ENCODE data around the gene RXRB. TPM values are rescaled to one million over a fixed set of nuclear protein-coding genes. Genes with fewer than 3 reads are reported as not detected.
A peak's percentile ranks its signal among the peaks of the same experiment; 100 is the strongest.

Gene RXRB
- total and polyA plus RNA-seq, 2 donors (not counting 3 experiments of a cell fraction or from before 2014, with no cell fraction given), result 43.4 to 44.4 TPM

DNA sequence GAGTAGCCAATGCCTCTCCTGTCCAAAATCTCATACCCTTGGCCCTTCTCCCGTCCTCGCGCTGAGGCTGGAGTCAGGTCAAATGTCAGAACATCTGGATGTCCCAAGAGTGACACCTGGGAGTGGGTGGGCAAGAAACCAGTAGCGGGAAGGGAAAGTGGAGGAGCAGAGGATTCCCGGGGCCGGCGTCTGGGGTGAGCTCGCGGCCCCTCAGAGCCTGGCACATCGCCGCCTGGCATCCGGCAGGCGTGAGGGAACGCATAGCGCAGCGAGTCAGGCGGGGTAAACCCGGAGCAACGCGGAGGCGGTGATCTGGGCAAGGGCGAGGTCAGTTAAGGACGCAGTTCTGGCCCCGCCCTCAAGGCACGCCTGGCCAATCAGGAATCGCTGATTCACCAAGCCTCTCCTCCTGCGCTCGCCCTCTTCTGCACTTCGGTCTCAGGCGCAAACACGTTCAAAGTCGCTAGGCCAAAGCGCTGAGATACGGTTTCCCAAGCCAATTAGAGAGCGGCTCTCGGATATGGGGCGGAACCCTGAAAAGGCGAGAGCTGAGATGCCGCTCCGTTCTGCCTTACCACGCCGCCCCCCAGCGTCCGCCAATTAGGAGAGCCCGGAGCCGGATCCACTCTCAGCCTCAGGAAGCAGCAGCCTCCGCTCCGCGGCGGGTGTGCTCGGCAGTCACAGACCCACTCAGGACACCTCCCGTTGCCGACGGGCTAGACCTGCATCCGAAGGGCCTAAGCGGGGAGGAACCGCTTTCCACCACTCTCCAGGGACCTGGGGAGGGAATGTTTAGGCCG, 48.7 kb upstream of the RXRB start:
- H3K9ac ChIP-seq (replicated peaks; ENCODE audit: extremely low read depth, insufficient read depth, low read length), result peak overlapping the region; percentile 69
- no peaks in the 10 kb centered on the region for H3K79me2 ChIP-seq (ENCODE audit: control insufficient read depth, insufficient read depth, low read length)
- intact Hi-C loops (cut with micrococcal nuclease), result loop anchor here (1.0 to 10.0 kb wide), 8 partner anchors 22 to 364 kb away; partner anchors contain the start of genes RING1, RXRB, SLC39A7 and VPS52
- H3K4me2 ChIP-seq (ENCODE audit: insufficient read depth, low read length), result peak overlapping the region; percentile 91
- DNase-seq (ENCODE audit: low read depth, low spot score) (peak; percentile 100), FAIRE-seq (peak; percentile 98)
- peaks cover 23% of the 10 kb centered on the region for H3K4me1 ChIP-seq (ENCODE audit: control insufficient read depth, extremely low read depth, insufficient read depth, low read length)
- H3K4me3 ChIP-seq (replicated peaks in 1 of 3; ENCODE audit: insufficient read depth in 1 of 3, low read depth in 1 of 3, low read length in 3 of 3), result peak overlapping the region; percentile 18 to 69 (median 38)
- peak; percentile 27 for TF ChIP-seq MAX (IDR thresholded peaks at IDR 0.05; ENCODE audit: insufficient read depth, insufficient read length)
- no peak for TF ChIP-seq JUN (IDR thresholded peaks at IDR 0.05; ENCODE audit: borderline replicate concordance, insufficient read depth, insufficient read length, low read depth)
- TF ChIP-seq GATA2 (IDR thresholded peaks at IDR 0.05; ENCODE audit: insufficient read depth, insufficient read length, low read depth, low read length), result no peak
- peak; percentile 33 for TF ChIP-seq FOS (IDR thresholded peaks at IDR 0.05; ENCODE audit: borderline replicate concordance, insufficient read depth, low read length)
- TF ChIP-seq POLR2A (IDR thresholded peaks at IDR 0.05; ENCODE audit: low read depth, low read length), result peak; percentile 93
- TF ChIP-seq MYC (IDR thresholded peaks at IDR 0.05; ENCODE audit: low read depth, low read length), result peak; percentile 10
- TF ChIP-seq, protein P1, sequence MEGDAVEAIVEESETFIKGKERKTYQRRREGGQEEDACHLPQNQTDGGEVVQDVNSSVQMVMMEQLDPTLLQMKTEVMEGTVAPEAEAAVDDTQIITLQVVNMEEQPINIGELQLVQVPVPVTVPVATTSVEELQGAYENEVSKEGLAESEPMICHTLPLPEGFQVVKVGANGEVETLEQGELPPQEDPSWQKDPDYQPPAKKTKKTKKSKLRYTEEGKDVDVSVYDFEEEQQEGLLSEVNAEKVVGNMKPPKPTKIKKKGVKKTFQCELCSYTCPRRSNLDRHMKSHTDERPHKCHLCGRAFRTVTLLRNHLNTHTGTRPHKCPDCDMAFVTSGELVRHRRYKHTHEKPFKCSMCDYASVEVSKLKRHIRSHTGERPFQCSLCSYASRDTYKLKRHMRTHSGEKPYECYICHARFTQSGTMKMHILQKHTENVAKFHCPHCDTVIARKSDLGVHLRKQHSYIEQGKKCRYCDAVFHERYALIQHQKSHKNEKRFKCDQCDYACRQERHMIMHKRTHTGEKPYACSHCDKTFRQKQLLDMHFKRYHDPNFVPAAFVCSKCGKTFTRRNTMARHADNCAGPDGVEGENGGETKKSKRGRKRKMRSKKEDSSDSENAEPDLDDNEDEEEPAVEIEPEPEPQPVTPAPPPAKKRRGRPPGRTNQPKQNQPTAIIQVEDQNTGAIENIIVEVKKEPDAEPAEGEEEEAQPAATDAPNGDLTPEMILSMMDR (IDR thresholded peaks at IDR 0.05; ENCODE audit: extremely low read depth in 1 of 2, insufficient read depth in 1 of 2, low read depth in 1 of 2, low read length in 2 of 2), result peak in 1 of 2 donors; percentile 21
- peak; percentile 91 for TF ChIP-seq POLR2AphosphoS5 (IDR thresholded peaks at IDR 0.05; ENCODE audit: insufficient read depth, low read depth, low read length)
- H2AFZ ChIP-seq (ENCODE audit: low read depth, low read length), result peak overlapping the region; percentile 81
- no peaks in the 10 kb centered on the region for H3K9me3 ChIP-seq (replicated peaks; ENCODE audit: control insufficient read depth, insufficient read depth, low read length)
- H3K27ac ChIP-seq (ENCODE audit: insufficient read depth, low read depth, low read length), result peak overlapping the region; percentile 72
- CTCF ChIA-PET, result interaction anchor here (0.9 to 4.5 kb wide), 35 partner anchors 11 to 658 kb away, joined by 3 to 99 read pairs (median 9); partner anchors contain the start of genes HSD17B8, RGL2, RING1 and RPS18
- dilution Hi-C loops (cut with MboI; ENCODE audit: extremely low pct_ligation_motif_present, low sequenced_read_pairs), result no loop called here
- no peaks in the 10 kb centered on the region for H3K9me1 ChIP-seq (replicated peaks; ENCODE audit: control insufficient read depth, extremely low read depth, insufficient read depth, low read length)
- POLR2A ChIA-PET, result interaction anchor here (0.7 to 2.7 kb wide), 5 partner anchors 23 to 277 kb away, joined by 3 to 12 read pairs (median 4); partner anchors contain the start of genes RING1, RPS18 and VPS52
- peaks cover 0 to 2% of the 10 kb centered on the region in 2 experiments for H3K36me3 ChIP-seq (ENCODE audit: control insufficient read depth in 2 of 2, extremely low read depth in 1 of 2, insufficient read depth in 2 of 2, low read length in 2 of 2)
- BruUV-seq (replicated peaks), result no TSS peak
- peaks cover 0 to 2% of the 10 kb centered on the region in 2 experiments for H3K27me3 ChIP-seq (ENCODE audit: control insufficient read depth in 2 of 2, insufficient read depth in 2 of 2, low read length in 2 of 2)
- H4K20me1 ChIP-seq (replicated peaks; ENCODE audit: control insufficient read depth, extremely low read depth, insufficient read depth, low read length), result no peaks in the 10 kb centered on the region
